Left renal pelvis (tissue), 4 donors: Measurements from ENCODE around the gene SNAP91. TPM values are rescaled to one million over a fixed set of nuclear protein-coding genes. Genes with fewer than 3 reads are reported as not detected.
"Not testable (repeated sequence)": the region's sequence is repeated elsewhere in the genome, so short reads cannot be mapped to it uniquely, and the experiment has no call there.

Source experiments
- DNase-seq, 4 donors: peaks; one replicate each; pipeline ENCODE4 v3.0.0-alpha.2; 2013; ENCODE audit warnings: low read depth in 4 of 4, low spot score in 3 of 4
- polyA plus RNA-seq, 4 donors: library from polyadenylated mRNA; unstranded; fragments of 120-200 nt; gene quantifications; one replicate each; pipeline ENCODE4 v1.2.1, GENCODE V29; 2013; ENCODE audit not compliant: insufficient read length in 4 of 4

SNAP91 gene
- polyA plus RNA-seq, 4 donors, result 0.47 to 2.6 (median 1.1) TPM

DNA sequence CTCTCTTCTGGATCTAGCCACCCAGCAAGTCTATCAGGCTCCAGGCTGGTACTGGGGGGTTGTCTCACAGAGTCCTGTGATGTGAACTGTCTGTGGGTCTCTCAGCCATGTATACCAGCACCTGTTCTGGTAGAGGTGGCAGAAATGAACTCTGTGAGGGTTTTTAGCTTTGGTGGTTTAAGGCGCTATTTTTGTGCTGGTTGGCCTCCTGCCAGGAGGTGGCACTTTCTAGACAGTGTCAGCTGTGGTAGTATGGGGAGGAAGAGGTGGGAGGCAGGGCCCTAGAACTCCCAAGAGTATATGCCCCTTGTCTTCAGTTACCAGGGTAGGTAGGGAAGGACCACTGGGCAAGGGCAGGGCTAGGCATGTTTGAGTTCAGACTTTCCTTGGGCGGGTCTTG is 75.8 kb downstream of the SNAP91 start:
- no peak for DNase-seq

DNA sequence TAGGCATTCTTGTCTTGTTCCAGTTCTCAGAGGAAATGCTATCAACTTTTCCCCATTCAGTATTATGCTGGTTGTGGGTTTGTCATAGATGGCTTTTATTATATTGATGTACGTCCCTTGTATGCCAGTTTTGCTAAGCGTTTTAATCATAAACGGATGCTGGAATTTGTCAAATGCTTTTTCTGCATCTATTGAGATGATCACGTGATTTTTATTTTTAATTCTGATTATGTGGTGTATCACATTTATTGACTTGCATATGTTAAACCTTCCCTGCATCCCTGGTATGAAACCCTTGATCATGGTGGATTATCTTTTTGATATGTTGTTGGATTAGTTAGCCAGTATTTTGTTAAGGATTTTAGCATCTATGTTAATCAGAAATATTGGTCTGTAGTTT is 79.0 kb downstream of the SNAP91 start:
- DNase-seq, result not testable (repeated sequence)

DNA sequence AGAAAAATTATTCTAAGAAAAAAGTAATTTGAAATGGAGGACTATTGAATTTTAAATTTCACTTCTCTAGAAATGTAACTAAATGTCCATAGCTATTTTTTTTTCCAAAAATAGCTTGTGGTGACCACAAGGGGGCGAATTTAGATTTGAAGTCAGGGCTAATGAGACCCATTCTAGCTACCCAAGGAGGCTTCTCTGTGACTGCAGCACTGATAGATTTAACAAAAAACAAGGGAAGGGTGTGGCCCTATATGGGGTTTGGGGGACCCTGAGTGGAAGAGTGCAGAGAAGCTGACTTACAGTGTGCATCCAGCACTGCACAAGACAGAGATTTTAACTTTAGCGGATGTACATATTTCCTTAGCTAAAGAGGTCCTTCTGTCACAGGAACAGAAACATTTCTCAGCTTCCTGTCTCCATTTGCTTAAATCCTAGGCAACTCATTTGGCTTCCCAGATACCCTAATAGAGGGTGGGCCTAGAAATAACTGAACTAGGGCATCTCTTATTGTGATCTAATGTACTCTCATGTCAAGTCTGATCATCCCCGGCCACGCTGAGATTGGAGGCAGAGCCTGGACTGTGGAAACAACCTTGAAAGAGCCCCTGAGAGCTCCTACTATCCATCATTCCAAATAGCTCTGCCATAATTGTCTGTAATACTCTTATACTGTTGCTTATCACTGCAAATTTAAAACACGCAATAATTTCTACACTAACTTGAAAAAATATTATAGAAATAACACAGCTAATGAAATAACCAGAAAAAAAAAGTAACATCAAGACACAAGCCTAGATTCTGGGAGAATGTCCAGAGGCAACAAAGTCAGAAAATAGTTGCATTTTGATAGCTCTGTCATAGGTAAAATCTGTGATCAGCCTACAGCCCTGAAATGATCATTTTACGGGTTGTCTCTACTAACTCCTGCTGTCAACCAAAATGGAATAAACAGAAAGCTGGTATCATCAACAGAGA is 93.6 kb downstream of the SNAP91 start:
- DNase-seq, result peak in 2 of 4 donors; percentile 6 to 12

DNA sequence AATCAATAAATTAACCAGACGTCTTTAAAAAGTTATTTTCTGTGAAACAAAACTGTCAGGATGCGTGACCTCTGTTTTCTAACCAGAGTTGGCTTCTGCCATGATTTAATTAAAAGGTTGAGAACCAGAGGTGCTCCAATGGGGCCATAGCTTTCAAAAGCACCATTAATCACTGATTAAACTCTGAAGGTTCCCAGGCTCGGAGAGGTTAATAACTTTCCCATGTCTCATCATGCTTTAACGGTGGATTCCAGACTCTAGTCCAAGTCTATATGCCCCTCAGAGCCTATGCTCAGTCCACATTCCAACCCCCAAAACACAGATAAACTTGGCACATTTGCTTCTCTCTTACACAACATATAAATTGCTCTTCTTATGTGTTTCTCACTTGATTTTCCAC is 95.5 kb downstream of the SNAP91 start:
- DNase-seq, result no peak

DNA sequence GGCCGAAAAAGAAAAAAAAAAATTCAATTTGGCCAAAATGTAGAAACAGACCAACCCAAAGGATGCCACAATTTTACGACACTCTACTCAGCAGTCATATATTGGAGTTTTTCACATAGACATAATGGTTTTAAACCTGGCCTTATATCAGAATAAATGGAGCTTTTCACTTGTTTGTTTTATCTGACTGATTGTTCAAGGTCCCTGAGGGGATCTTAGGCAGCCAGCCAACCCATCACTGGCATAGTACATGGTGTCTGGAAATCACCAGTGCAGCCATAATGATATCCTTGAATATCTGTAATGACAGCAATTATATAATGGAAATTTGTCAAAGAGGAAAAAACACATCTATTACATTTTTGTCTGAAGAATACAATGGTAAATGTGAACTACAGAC is 99.7 kb downstream of the SNAP91 start:
- no peak for DNase-seq

DNA sequence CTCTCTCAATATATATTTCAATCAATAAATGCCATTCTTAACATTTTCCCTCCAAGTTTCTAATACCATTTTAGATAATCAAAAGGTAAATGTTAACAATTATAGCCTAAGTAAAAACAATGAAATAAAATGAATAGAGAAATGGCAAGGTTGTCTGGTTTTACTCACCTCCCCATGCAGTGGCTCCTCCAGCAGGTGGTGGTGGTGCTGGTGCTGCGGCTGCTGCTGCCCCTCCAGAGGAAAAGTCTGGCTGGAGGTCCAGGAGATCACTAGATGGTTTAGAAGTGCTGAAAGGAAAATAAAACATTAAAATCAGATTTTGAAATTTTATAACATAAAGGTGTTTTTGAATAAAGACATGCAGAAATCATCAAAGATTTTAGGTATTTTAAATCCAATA is 103.4 kb downstream of the SNAP91 start:
- no peak for DNase-seq

DNA sequence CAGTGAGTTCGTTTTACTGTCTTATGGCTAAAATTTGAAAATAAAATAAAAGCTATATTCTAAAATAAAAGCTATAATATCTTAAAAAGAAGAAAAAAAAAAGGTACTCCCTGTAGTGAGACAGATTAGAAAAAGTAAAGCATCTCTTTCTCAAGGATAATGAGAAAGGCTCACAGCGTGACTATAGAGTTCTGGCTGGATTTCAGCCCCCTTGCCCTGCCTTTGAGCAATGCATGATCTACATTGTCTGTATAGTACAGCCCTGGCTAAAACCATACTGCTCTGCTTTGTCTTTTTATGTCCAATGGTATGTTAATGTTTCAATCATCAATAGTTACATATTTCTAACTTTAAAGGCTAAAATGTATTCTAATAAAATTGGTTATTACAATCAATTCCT is 105.3 kb downstream of the SNAP91 start:
- no peak for DNase-seq

DNA sequence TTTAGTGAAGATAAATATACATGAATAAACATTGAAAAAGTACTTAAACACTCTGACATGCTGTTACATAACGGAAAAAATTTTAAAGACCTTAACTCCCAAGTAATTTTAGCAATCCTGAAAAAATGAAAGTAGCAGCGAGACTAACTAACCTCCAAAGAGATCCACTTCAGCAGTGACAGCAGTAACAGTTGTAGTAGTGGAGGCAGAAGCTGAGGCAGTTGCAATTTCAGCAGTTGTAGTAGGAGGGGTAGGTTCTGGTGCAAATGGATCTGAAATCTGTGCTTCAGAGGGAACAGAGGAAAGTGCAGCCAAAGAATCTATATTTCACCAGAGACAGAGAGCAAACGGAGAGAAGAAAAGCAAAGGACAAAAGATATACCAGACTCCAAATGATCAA is 107.8 kb downstream of the SNAP91 start:
- no peak for DNase-seq

DNA sequence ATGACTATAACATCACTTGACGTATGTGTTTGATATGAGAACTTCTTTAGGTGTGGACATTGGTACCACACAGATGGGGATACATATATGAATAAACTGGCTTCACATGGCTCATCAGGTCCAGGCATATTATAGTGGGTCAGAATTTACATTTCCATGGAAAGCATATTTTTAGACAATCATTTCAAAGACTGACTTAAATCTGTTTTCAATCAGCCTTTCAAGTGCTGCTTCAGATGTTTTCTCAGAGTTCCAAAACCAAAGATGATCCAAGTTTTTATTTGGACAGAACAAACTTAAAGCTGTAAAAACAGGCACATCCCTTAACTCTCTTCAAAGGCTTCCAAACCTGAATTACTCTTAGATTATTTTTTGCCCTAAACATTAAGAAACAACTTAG is 108.4 kb downstream of the SNAP91 start:
- DNase-seq, result no peak

DNA sequence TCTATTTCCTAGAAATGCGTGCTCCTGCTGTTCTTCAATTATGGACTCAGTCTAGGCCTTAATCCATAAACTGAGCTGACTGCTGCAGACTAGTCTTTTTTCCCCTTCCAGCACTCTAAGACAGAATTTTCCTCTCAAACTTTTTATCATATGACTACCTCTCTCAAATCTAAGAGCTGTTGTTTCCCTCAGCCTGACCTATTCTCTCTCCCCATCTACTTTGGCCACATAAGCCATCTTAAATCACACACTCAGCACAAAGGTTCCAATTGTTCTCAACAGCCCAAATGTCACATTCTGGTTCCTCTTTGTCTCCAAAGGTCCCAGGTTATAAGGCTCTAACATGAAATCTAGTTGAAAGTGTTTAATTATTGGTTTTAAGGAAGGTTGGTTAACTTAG is 111.4 kb downstream of the SNAP91 start:
- no peak for DNase-seq

DNA sequence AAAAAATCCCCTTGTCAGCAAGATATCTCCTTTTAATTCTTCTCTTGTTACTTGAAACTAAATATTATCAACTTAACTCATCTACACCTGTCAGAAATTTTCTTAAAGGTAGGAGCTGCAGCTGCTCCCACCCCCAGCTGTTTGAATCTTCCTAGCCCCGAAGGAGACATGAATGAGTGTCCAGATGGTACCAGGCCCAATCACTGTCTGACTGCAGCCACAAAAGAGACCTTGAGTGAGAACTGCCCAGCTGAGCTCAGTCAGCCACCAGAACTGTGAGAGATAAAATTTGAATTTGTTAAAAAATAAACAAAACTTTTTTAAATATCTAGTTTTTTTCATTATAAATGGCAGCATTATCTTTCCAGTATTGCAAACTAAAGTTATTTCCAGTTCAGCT is 111.8 kb downstream of the SNAP91 start:
- no peak for DNase-seq

DNA sequence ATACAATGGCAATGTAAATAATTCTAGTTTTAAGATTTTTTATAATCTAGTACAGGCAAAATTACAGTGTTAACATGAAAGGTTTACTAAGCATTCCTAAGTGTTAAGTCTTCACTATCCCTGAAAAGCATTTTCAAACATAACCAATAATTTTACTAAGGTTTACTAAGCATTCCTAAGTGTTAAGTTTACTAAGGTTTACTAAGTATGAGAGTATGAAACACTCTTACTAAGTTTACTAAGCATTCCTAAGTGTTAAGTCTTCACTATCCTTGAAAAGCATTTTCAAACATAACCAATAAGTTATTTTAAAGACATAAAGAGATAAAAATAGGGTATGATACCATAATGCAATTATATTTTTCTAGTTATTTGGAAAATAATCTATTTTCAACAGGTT is 114.0 kb downstream of the SNAP91 start:
- no peak for DNase-seq

DNA sequence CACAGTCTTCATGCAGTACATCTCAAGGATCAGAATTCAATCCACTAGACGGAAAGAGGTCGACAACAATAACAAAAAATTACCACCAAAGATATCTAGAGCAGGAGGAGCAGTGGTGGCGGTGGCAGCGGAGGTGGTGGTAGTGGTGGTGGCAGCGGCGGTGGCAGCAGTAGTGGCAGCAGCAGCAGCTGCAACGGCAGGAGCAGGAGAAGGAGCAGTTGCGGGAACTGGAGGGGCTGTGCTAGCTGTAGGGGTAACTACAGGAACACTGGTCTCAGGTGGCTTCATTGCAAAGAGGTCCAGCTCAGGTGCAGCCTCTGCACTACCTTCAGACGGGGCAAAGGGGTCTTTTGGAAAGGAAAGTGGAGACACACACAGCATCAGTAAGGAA is 115.5 kb downstream of the SNAP91 start:
- DNase-seq, result no peak

DNA sequence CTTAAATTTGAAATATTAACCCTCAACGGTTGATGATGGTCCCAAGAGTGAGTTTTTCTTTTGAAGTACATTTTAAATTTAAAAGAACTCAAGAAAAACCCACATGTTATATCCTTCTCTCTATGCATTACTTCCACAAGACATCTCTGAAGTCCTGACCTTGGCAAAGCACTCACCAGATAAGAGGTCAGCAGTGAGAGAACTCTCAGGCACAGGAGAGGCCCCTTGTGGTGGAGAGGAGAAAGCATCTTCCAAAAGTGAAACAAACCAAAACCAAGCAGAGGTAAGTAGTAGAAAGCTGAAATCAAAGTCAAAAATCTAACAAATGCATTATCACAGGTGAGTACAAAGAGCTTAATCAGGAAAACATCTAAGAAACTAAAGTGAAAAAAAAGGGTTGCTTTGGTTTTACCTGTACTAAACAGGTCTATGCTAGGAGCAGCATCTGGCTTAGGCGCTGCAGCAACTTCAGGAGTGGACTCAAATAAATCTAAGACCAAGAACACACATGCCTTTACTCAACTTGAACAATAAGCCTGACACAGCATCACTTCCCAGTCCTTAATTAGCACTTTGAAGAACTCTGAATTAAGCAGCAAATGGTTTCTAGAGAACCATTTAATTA is 116.0 kb downstream of the SNAP91 start:
- no peak for DNase-seq

DNA sequence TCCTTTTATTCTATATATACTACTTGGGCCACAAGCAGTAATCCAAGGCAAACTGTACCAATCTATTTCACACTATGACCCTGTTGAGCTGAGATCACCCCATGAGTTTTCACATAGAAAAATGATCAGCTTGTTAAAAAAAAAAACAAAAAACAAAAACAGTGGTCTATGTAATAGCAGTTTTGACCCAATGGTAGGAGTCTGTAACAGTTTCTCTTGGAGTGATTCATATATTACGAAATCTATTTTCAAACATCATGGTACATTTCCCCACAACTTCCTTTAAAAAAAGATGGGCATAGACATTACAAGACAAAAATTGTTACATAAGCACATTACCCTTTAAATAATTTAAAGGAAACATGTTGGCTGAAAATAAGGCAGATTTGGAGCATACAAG is 118.5 kb downstream of the SNAP91 start:
- no peak for DNase-seq

DNA sequence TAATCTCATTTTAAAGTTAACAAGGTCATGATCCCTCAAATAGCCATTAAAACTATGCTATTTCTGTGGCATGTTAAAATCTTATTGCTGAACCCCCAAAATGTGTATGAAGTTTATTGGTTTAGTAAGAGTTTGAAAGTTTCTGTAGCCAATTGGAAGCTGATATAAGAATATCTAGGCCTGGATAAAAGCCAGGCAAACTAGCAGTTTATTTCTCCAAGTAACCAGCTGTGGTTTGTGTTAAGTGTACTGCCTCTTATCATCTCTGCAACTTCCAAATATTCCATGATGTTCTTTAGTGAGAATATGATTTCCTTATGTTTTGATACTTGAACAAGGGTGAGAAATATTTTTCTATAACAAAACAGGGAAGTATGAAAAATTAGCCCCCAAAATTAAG is 119.8 kb downstream of the SNAP91 start:
- no peak for DNase-seq

DNA sequence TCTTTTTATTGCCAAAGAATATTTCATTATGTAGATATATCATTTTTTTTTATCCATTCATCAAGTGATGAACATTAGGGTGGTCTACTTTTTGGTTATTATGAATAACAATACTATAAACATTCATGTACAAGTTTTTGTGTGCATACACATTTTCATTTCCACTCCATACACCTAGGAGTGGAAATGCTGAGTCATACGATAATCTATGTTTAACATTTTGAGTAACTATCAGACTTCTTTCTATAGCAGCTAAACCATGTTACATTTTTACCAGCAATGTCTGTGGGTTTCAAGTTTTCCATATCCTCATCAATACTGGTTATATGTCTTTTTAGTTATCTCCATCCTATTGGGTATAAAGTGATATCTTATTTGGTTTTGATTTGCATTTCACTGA is 130.8 kb downstream of the SNAP91 start:
- no peak for DNase-seq

DNA sequence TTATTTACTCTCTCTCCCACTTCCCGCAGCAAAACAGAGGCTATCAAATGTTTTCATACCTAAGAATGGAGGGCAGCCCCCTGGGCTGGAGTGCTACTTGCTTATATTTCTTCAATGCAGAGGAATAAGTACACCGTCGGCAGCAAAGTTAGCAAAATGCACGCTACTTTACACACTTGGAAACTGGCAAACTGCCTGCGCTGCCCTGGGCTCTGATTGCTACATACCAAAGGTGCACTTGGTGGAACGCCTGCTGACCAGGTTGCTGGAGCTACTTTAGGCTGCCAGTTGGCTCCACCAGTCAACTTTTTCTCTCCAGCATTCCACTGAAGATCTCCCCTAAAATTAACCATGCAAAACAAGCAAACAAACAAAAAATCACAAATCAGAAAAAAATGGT is 134.1 kb downstream of the SNAP91 start:
- DNase-seq, result peak in 2 of 4 donors; percentile 6 to 14

DNA sequence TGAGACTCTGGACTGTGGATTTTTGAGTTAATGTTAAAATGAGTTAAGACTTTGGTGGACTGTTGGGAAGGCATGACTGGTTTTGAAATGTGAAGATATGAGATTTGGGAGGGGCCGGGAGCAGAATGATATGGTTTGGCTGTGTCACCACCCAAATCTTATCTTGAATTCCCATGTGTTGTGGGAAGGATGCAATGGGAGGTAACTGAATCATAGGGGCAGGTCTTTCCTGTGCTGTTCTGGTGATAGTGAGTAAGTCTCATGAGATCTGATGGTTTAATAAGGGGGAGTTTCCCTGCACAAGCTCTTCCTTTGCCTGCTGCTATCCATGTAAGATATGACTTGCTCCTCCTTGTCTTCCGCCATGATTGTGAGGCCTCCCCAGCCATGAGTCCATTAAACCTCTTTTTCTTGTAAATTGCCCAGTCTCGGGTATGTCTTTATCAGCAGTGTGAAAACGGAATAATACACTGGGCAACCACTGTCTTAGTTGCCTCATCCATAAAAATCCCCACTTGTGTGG is 137.2 kb downstream of the SNAP91 start:
- DNase-seq, result not testable (repeated sequence)

DNA sequence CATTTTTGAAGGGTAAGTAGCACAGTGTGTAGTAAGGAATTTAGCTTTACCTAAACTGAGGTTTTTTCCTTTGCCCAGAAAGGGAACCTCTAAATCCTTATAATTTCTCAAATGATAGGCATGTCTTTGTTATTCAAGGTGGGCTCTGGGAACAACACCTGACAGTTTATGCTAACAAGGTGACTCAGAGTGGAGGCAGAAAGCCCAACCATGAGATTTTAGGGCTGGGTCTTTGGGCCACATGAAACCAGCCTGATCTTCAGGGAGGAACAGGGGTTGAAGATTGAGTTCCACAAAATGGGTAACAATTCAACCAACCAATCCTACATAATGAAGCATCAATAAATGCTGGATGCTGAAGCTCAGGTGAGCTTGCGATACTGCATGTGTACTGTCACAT is 149.9 kb downstream of the SNAP91 start:
- DNase-seq, result no peak

DNA sequence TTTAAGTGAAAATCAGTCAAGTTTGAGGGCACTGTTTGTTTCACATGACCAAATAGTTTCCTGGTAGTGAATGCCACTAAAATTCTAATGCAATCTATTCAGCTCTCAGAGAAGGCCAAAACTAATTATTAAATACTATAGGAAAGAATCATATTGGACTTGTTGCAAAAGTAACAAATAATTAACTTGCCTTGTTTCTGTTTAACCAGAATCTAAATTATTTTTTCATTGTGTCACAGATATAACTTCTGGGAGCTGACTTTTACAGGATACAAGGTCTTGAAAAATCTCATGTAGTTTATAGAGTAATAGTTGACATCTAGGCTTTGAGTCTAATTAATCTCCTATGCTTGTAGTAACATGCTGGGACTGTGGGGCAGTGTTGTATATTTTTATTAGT is 152.0 kb downstream of the SNAP91 start:
- DNase-seq, result no peak

DNA sequence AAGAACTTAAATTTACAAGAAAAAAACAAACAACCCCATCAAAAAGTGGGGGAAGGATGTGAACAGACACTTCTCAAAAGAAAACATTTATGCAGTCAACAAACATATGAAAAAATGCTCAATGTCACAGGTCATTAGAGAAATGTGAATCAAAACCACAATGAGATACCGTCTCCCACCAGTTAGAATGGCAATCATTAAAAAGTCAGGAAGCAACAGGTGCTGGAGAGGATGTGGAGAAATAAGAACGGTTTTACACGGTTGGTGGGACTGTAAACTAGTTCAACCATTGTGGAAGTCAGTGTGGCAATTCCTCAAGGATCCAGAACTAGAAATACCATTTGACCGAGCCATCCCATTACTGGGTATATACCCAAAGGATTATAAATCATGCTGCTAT is 157.2 kb downstream of the SNAP91 start:
- not testable (repeated sequence) for DNase-seq
